Fibroblast of pulmonary artery (primary cell): ENCODE measurements around the gene POU5F2.

Experiments
- DNase-seq: peaks from one replicate; pipeline ENCODE4 v3.0.0-alpha.2; 2010; ENCODE audit warnings: low read depth
- H3K4me3 ChIP-seq: replicated peaks from 2 replicates; pipeline ENCODE4 v1.5.1; 2011; ENCODE audit warnings: low read depth, mild to moderate bottlenecking, control low read depth, low read length, moderate library complexity
- TF ChIP-seq, protein P1 (sequence below): IDR thresholded peaks from 2 replicates; pipeline ENCODE4 v1.5.1; 2011; ENCODE audit warnings: mild to moderate bottlenecking, control low read depth, low read length, inconsistent platforms; ENCODE audit errors: missing control alignments

POU5F2 gene

GRCh38 chr5:93777620-93778019 is 36.2 kb upstream of the POU5F2 start:
- TF ChIP-seq, protein P1, sequence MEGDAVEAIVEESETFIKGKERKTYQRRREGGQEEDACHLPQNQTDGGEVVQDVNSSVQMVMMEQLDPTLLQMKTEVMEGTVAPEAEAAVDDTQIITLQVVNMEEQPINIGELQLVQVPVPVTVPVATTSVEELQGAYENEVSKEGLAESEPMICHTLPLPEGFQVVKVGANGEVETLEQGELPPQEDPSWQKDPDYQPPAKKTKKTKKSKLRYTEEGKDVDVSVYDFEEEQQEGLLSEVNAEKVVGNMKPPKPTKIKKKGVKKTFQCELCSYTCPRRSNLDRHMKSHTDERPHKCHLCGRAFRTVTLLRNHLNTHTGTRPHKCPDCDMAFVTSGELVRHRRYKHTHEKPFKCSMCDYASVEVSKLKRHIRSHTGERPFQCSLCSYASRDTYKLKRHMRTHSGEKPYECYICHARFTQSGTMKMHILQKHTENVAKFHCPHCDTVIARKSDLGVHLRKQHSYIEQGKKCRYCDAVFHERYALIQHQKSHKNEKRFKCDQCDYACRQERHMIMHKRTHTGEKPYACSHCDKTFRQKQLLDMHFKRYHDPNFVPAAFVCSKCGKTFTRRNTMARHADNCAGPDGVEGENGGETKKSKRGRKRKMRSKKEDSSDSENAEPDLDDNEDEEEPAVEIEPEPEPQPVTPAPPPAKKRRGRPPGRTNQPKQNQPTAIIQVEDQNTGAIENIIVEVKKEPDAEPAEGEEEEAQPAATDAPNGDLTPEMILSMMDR = no peak
- H3K4me3 ChIP-seq = no peak overlapping the region
- no peak for DNase-seq

GRCh38 chr5:93756372-93756771 is 15.0 kb upstream of the POU5F2 start:
- no peak overlapping the region for H3K4me3 ChIP-seq
- TF ChIP-seq, protein P1 = no peak
- no peak for DNase-seq

- TF ChIP-seq, protein P1 = no peak
- H3K4me3 ChIP-seq = no peak overlapping the region
- no peak for DNase-seq
Observed at GRCh38 chr5:93755716-93756115, 14.3 kb upstream of the POU5F2 start.

DNA sequence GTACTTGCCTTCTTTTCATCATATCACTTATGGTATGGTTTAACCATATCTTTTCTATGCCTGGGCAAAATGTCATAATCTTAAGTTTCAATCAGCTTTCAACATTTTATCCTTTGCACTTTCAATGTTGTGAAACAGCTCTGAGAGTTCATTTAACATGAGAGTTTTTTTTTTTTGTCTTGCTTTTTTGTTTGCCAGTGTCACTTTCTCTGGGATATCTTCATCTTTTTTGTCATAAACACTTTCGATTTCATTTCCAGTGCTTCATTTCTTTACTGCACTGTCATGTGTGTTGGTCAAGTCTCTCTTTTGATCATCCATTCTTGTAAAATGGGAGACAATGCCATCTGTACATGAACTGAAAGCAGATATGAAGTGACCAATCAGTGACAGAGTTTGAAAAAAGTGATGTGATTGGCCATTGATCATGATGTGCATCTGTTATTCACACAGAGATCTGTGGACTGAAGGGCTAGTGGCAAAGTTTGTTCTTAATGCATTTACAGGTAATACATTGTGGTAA is 7.5 kb upstream of the POU5F2 start:
- H3K4me3 ChIP-seq = no peak overlapping the region
- TF ChIP-seq, protein P1 = no peak
- DNase-seq = no peak

GRCh38 chr5:93746406-93747056 is 5.1 kb upstream of the POU5F2 start:
- peak; percentile 28 for DNase-seq
- no peak overlapping the region for H3K4me3 ChIP-seq
- TF ChIP-seq, protein P1 = no peak

GRCh38 chr5:93736284-93736683 is 5.1 kb downstream of the POU5F2 start:
- DNase-seq = no peak
- no peak overlapping the region for H3K4me3 ChIP-seq
- TF ChIP-seq, protein P1 = no peak

DNA sequence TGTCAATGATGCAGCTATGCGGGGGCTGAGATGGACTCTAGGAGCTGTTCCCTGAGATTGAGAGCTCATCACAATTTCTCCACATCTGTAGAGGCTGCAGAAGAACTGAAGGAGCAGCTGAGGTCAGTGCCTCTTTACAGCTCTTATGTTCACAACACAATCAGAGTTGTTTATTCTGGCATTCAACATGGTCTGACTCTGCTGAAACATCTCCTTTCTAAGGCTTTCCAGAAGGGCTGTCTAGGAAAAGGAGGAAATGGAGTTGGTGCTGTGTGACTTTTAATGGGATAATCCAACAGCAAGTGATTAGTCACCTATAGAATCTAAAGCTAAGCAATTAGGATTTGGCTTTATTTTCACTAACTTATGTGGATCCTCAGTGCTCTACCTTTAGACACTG is 6.0 kb downstream of the POU5F2 start:
- no peak overlapping the region for H3K4me3 ChIP-seq
- TF ChIP-seq, protein P1 = no peak
- peak; percentile 48 for DNase-seq
